GM12873 (cell line): ENCODE results near the gene ACVRL1.

Experiments
- CTCF ChIP-seq: IDR thresholded peaks from 2 replicates; pipeline ENCODE4 v1.5.1; 2012; ENCODE audit warnings: low read depth, mild to moderate bottlenecking, moderate library complexity, low read length, control low read depth; ENCODE audit not compliant: insufficient read depth; ENCODE audit errors: missing control alignments

The ACVRL1 gene

GRCh38 chr12:51869931-51870330, 37.4 kb upstream of the ACVRL1 start:
- no peak for TF ChIP-seq CTCF

- no peak for TF ChIP-seq CTCF
Measured at GRCh38 chr12:51870504-51870903, 36.8 kb upstream of the ACVRL1 start.

GRCh38 chr12:51871126-51871525, 36.2 kb upstream of the ACVRL1 start:
- no peak for TF ChIP-seq CTCF

GRCh38 chr12:51871918-51872688, 35.2 kb upstream of the ACVRL1 start:
- TF ChIP-seq CTCF: no peak

- TF ChIP-seq CTCF: no peak
Measured at GRCh38 chr12:51872689-51872981, 34.7 kb upstream of the ACVRL1 start.

- TF ChIP-seq CTCF: no peak
Measured at GRCh38 chr12:51873251-51873994, 33.9 kb upstream of the ACVRL1 start.

- no peak for TF ChIP-seq CTCF
Measured at GRCh38 chr12:51874000-51874399, 33.3 kb upstream of the ACVRL1 start.
